NCI-H82 treated with DMSO at 0.1 percent for 48 hours (cell line): ENCODE data around the gene ERCC2.

Experiments
- DNase-seq: peaks from one replicate; lab custom pipeline; 2025; ENCODE audit not compliant: unreplicated experiment; lab: John Stamatoyannopoulos, UW

Gene ERCC2

GRCh38 chr19:45356760-45357444 lies 13.5 kb downstream of the ERCC2 start:
- DNase-seq: no peak

- DNase-seq: no peak
Observed at GRCh38 chr19:45355910-45356309, 14.5 kb downstream of the ERCC2 start.

- no peak for DNase-seq
Observed at GRCh38 chr19:45355402-45355801, 15.0 kb downstream of the ERCC2 start.

GRCh38 chr19:45354241-45354842 lies 16.0 kb downstream of the ERCC2 start:
- DNase-seq: no peak

GRCh38 chr19:45352914-45353796 lies 17.2 kb downstream of the ERCC2 start:
- DNase-seq: no peak

- no peak for DNase-seq
Observed at GRCh38 chr19:45352471-45352870, 17.9 kb downstream of the ERCC2 start.

GRCh38 chr19:45352062-45352461 lies 18.3 kb downstream of the ERCC2 start:
- DNase-seq: no peak

- no peak for DNase-seq
Observed at GRCh38 chr19:45351401-45351952, 18.9 kb downstream of the ERCC2 start.

GRCh38 chr19:45350477-45351058 lies 19.8 kb downstream of the ERCC2 start:
- DNase-seq: no peak

- DNase-seq: no peak
Observed at GRCh38 chr19:45349430-45349941, 20.9 kb downstream of the ERCC2 start.

GRCh38 chr19:45349126-45349415 lies 21.3 kb downstream of the ERCC2 start:
- no peak for DNase-seq

GRCh38 chr19:45348367-45349125 lies 21.8 kb downstream of the ERCC2 start:
- no peak for DNase-seq

- no peak for DNase-seq
Observed at GRCh38 chr19:45347570-45348366, 22.6 kb downstream of the ERCC2 start.

- no peak for DNase-seq
Observed at GRCh38 chr19:45346449-45346848, 23.9 kb downstream of the ERCC2 start.

- DNase-seq: no peak
Observed at GRCh38 chr19:45345506-45345860, 24.9 kb downstream of the ERCC2 start.

- no peak for DNase-seq
Observed at GRCh38 chr19:45344621-45345505, 25.5 kb downstream of the ERCC2 start.

- no peak for DNase-seq
Observed at GRCh38 chr19:45342911-45343310, 27.5 kb downstream of the ERCC2 start.

GRCh38 chr19:45340899-45341453 lies 29.4 kb downstream of the ERCC2 start:
- no peak for DNase-seq
